Measurements from ENCODE around the gene SLC35A2.

DNA sequence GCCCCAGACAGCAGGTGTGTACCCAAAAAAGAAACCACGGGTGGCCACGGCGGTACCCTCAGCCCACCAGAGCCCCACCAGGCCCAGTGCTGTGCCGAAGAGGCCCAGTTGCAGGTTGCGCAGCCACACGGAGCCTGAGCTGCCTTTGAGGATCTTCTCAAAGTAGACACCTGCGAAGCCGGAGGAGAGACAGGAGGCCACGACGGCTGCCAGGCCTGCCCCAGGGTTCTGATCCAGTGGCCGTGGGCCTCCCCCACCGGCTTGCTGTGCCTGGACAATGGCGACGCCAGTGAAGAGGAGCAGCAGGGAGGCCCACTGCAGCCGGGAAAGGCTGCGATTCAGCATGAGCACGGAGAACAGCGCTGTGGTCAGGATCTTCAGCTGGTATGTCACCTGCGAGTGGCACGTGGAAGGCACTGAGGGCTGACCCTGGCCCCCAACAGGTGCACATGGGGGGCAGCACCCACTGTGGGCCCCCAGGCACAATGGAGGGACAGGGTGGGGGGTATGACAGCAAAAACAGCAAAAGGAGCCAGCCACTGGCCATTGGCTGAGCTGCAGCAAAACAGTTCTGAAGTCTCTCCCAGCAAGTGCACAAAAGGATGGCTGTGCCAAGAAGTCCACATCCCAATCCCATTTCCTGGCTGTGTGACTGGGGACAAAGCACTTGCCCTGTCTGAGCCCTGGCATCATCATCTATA, 6.2 kb downstream of the SLC35A2 start:
- TF ChIP-seq GABPA (IDR thresholded peaks at IDR 0.05; ENCODE audit: low read depth) = no peak
- TF ChIP-seq, protein P1, sequence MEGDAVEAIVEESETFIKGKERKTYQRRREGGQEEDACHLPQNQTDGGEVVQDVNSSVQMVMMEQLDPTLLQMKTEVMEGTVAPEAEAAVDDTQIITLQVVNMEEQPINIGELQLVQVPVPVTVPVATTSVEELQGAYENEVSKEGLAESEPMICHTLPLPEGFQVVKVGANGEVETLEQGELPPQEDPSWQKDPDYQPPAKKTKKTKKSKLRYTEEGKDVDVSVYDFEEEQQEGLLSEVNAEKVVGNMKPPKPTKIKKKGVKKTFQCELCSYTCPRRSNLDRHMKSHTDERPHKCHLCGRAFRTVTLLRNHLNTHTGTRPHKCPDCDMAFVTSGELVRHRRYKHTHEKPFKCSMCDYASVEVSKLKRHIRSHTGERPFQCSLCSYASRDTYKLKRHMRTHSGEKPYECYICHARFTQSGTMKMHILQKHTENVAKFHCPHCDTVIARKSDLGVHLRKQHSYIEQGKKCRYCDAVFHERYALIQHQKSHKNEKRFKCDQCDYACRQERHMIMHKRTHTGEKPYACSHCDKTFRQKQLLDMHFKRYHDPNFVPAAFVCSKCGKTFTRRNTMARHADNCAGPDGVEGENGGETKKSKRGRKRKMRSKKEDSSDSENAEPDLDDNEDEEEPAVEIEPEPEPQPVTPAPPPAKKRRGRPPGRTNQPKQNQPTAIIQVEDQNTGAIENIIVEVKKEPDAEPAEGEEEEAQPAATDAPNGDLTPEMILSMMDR (IDR thresholded peaks at IDR 0.05; ENCODE audit: insufficient read depth, low read length) = no peak
- TF ChIP-seq, protein P2, sequence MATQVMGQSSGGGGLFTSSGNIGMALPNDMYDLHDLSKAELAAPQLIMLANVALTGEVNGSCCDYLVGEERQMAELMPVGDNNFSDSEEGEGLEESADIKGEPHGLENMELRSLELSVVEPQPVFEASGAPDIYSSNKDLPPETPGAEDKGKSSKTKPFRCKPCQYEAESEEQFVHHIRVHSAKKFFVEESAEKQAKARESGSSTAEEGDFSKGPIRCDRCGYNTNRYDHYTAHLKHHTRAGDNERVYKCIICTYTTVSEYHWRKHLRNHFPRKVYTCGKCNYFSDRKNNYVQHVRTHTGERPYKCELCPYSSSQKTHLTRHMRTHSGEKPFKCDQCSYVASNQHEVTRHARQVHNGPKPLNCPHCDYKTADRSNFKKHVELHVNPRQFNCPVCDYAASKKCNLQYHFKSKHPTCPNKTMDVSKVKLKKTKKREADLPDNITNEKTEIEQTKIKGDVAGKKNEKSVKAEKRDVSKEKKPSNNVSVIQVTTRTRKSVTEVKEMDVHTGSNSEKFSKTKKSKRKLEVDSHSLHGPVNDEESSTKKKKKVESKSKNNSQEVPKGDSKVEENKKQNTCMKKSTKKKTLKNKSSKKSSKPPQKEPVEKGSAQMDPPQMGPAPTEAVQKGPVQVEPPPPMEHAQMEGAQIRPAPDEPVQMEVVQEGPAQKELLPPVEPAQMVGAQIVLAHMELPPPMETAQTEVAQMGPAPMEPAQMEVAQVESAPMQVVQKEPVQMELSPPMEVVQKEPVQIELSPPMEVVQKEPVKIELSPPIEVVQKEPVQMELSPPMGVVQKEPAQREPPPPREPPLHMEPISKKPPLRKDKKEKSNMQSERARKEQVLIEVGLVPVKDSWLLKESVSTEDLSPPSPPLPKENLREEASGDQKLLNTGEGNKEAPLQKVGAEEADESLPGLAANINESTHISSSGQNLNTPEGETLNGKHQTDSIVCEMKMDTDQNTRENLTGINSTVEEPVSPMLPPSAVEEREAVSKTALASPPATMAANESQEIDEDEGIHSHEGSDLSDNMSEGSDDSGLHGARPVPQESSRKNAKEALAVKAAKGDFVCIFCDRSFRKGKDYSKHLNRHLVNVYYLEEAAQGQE (IDR thresholded peaks at IDR 0.05; ENCODE audit: insufficient replicate concordance, low read depth) = no peak
